CD14-positive monocyte (primary cell): ENCODE measurements around the gene KMT2B. TPM values are rescaled to one million over a fixed set of nuclear protein-coding genes. Genes with fewer than 3 reads are reported as not detected.

ENCODE experiments used
- DNase-seq, 3 donors: peaks; one replicate each; pipeline ENCODE4 v3.0.0-alpha.2; 2011 to 2022
- H2AFZ ChIP-seq: 2 replicates; pipeline ENCODE4 v1.6.0; 2012; ENCODE audit warnings: mild to moderate bottlenecking, low read depth, low read length, inconsistent platforms; ENCODE audit not compliant: insufficient read depth, poor library complexity, severe bottlenecking
- H3K27ac ChIP-seq, 2 donors: 1 replicate in 1 of 2; 2 replicates in 1 of 2; pipeline ENCODE4 v1.5.1; 2012 to 2013; ENCODE audit warnings: low read length in 2 of 2, control low read depth in 1 of 2, inconsistent platforms in 1 of 2, low read depth in 1 of 2, mild to moderate bottlenecking in 1 of 2
- H3K27me3 ChIP-seq, 2 donors: one replicate each; pipeline versions ENCODE4 v1.6.0 to v1.6.1; 2011 to 2013; ENCODE audit warnings: low read length in 2 of 2; ENCODE audit not compliant: control insufficient read depth in 2 of 2, insufficient read depth in 2 of 2
- H3K36me3 ChIP-seq, 2 donors: replicated peaks in 1 of 2; 1 replicate in 1 of 2; 2 replicates in 1 of 2; pipeline versions ENCODE4 v1.5.1 to v1.6.1; 2012 to 2013; ENCODE audit warnings: low read length in 2 of 2, control low read depth in 1 of 2, inconsistent platforms in 1 of 2, mild to moderate bottlenecking in 1 of 2; ENCODE audit not compliant: insufficient read depth in 2 of 2, control insufficient read depth in 1 of 2
- H3K4me1 ChIP-seq, 2 donors: 1 replicate in 1 of 2; 2 replicates in 1 of 2; pipeline versions ENCODE4 v1.5.1 to v1.6.1; 2012 to 2013; ENCODE audit warnings: low read length in 2 of 2, control low read depth in 1 of 2, inconsistent platforms in 1 of 2, mild to moderate bottlenecking in 1 of 2, moderate library complexity in 1 of 2; ENCODE audit not compliant: insufficient read depth in 2 of 2, control insufficient read depth in 1 of 2
- H3K4me2 ChIP-seq: replicated peaks from 2 replicates; pipeline ENCODE3; 2012; ENCODE audit warnings: low read length, moderate library complexity, mild to moderate bottlenecking; ENCODE audit not compliant: poor library complexity, severe bottlenecking; ENCODE audit errors: extremely low read depth
- H3K4me3 ChIP-seq, 3 experiments: fragments of 200-600 bp in 1 of 3; sonication (generic) in 1 of 3; replicated peaks in 1 of 3; 1 replicate in 2 of 3; 2 replicates in 1 of 3; pipeline ENCODE4 v1.5.1; 2011 to 2013; ENCODE audit warnings: low read length in 3 of 3, mild to moderate bottlenecking in 3 of 3, control low read depth in 2 of 3, low read depth in 2 of 3, inconsistent platforms in 1 of 3, moderate library complexity in 1 of 3
- H3K79me2 ChIP-seq: 2 replicates; pipeline ENCODE4 v1.6.0; 2012; ENCODE audit warnings: mild to moderate bottlenecking, control low read depth, inconsistent platforms, low read length, moderate library complexity; ENCODE audit not compliant: insufficient read depth
- H3K9ac ChIP-seq: 2 replicates; pipeline ENCODE4 v1.6.0; 2017; ENCODE audit warnings: low read length, mild to moderate bottlenecking; ENCODE audit not compliant: insufficient read depth, poor library complexity, severe bottlenecking
- H3K9me3 ChIP-seq, 2 donors: replicated peaks in 1 of 2; 1 replicate in 1 of 2; 2 replicates in 1 of 2; pipeline versions ENCODE4 v1.5.1 to v1.6.1; 2012 to 2013; ENCODE audit warnings: low read length in 2 of 2, control low read depth in 1 of 2; ENCODE audit not compliant: control insufficient read depth in 1 of 2, insufficient read depth in 1 of 2
- H4K20me1 ChIP-seq: 2 replicates; pipeline ENCODE4 v1.6.0; 2012; ENCODE audit warnings: mild to moderate bottlenecking, low read length, control low read depth, moderate library complexity; ENCODE audit not compliant: insufficient read depth
- H3K27ac Mint-ChIP-seq, 7 donors: one replicate each; pipeline ENCODE4 v1.8.0; 2020; ENCODE audit warnings: mild to moderate bottlenecking in 7 of 7, mixed read lengths in 7 of 7, moderate library complexity in 6 of 7, inconsistent platforms in 2 of 7
- H3K27me3 Mint-ChIP-seq, 3 donors: one replicate each; pipeline ENCODE4 v1.8.0; 2021 to 2022; ENCODE audit warnings: low read depth in 3 of 3, mild to moderate bottlenecking in 3 of 3, mixed read lengths in 3 of 3, moderate library complexity in 3 of 3, inconsistent platforms in 1 of 3
- H3K36me3 Mint-ChIP-seq, 2 donors: one replicate each; pipeline ENCODE4 v1.8.0; 2020; ENCODE audit warnings: mixed read lengths in 2 of 2, inconsistent platforms in 1 of 2, mild to moderate bottlenecking in 1 of 2
- H3K4me1 Mint-ChIP-seq: one replicate; pipeline ENCODE4 v1.8.0; 2020; ENCODE audit warnings: mild to moderate bottlenecking, mixed read lengths
- H3K4me3 Mint-ChIP-seq, 2 donors: one replicate each; pipeline ENCODE4 v1.8.0; 2020; ENCODE audit warnings: mild to moderate bottlenecking in 2 of 2, mixed read lengths in 2 of 2, moderate library complexity in 1 of 2
- H3K9me3 Mint-ChIP-seq, 7 donors: one replicate each; pipeline ENCODE4 v1.8.0; 2020 to 2022; ENCODE audit warnings: mixed read lengths in 7 of 7, mild to moderate bottlenecking in 6 of 7, moderate library complexity in 6 of 7, inconsistent platforms in 2 of 7
- CTCF ChIP-seq: fragments of 200-600 bp; IDR thresholded peaks from one replicate; pipeline ENCODE4 v1.8.0; 2022; ENCODE audit warnings: antibody characterized with exemption, mild to moderate bottlenecking
- WGBS: methylation state at CpG from one replicate; pipeline ENCODE4 v1.1.5; 2013; ENCODE audit warnings: missing lambda C conversion rate; ENCODE audit not compliant: insufficient coverage; 5-methylcytosine and 5-hydroxymethylcytosine counted together
- intact Hi-C, 2 donors: fragments of 100-400 bp; cut with micrococcal nuclease; formaldehyde crosslinking; loops; one replicate each; pipeline versions ENCODE4 v1.15.0 to v1.15.1; 2023
- polyA plus RNA-seq, 3 donors: library from polyadenylated mRNA; depleted of rRNA in 1 of 3; unstranded in 2 of 3; stranded (reverse) in 1 of 3; fragments of 300-500 nt in 2 of 3; fragments of >200 nt in 1 of 3; fragmentation: Illumina TruSeq in 2 of 3; gene quantifications; 1 replicate in 2 of 3; 2 replicates in 1 of 3; pipeline ENCODE4 v1.2.3, GENCODE V29; 2012 to 2021

Gene KMT2B
- polyA plus RNA-seq, 3 donors = 0.32 to 63.6 (median 0.65) TPM

GRCh38 chr19:35713904-35714495 is 3.8 kb upstream of the KMT2B start:
- Histone ChIP-seq H3K4me1 (peaks cover 18 to 27% of the 10 kb centered on the region in 2 donors), H3K27ac (no peak overlapping the region), H2AFZ (no peak overlapping the region), H3K36me3 (no peaks in the 10 kb centered on the region), H3K27me3 (no peaks in the 10 kb centered on the region), H3K9ac (no peak overlapping the region), H3K4me3 (no peak overlapping the region), H4K20me1 (peaks cover 7% of the 10 kb centered on the region), H3K79me2 (peaks cover 10% of the 10 kb centered on the region), H3K9me3 (no peaks in the 10 kb centered on the region), H3K4me2 (no peak overlapping the region)
- no peak for DNase-seq
- Mint-ChIP-seq H3K9me3 (no peaks in the 10 kb centered on the region), H3K27ac (no peak overlapping the region), H3K4me3 (no peak overlapping the region), H3K36me3 (no peaks in the 10 kb centered on the region), H3K27me3 (peaks cover 4 to 6% (median 6%) of the 10 kb centered on the region in 3 donors), H3K4me1 (peaks cover 21% of the 10 kb centered on the region)
- intact Hi-C loops = no loop called here
- WGBS = 82% methylated on average over 8 of the region's 12 CpGs
- no peak for TF ChIP-seq CTCF

- H3K27ac ChIP-seq = no peak overlapping the region
- Mint-ChIP-seq H3K36me3 (peaks cover 0 to 2% of the 10 kb centered on the region in 2 donors), H3K9me3 (no peaks in the 10 kb centered on the region), H3K4me3 (no peak overlapping the region), H3K27me3 (peaks cover 5 to 6% (median 6%) of the 10 kb centered on the region in 3 donors), H3K27ac (peak overlapping the region in 2 of 7 donors; percentile 26 to 70), H3K4me1 (peaks cover 28% of the 10 kb centered on the region)
- no peak for DNase-seq
- no peak overlapping the region for H3K4me2 ChIP-seq
- intact Hi-C loops = loop anchor here in 1 of 2 donors (5.0 kb wide), 2 partner anchors 87 to 167 kb away; partner anchors contain the start of genes RBM42 and TMEM147
- WGBS = 65% methylated on average over 11 of the region's 14 CpGs
- H2AFZ ChIP-seq = no peak overlapping the region
- peaks cover 0 to 5% of the 10 kb centered on the region in 2 donors for H3K36me3 ChIP-seq
- H3K4me3 ChIP-seq = no peak overlapping the region
- H3K79me2 ChIP-seq = peaks cover 18% of the 10 kb centered on the region
- H3K4me1 ChIP-seq = peaks cover 23 to 35% of the 10 kb centered on the region in 2 donors
- H4K20me1 ChIP-seq = peaks cover 14% of the 10 kb centered on the region
- no peaks in the 10 kb centered on the region for H3K27me3 ChIP-seq
- H3K9me3 ChIP-seq = no peaks in the 10 kb centered on the region
- H3K9ac ChIP-seq = no peak overlapping the region
- no peak for TF ChIP-seq CTCF
Observed at GRCh38 chr19:35714601-35715354, 3.0 kb upstream of the KMT2B start.
